ENCODE data around the gene CAMTA1.

GRCh38 chr1:6882414-6882813, 97.2 kb downstream of the CAMTA1 start:
- TF ChIP-seq CTCF (optimal IDR thresholded peaks at IDR 0.05 in 1 of 3, IDR thresholded peaks at IDR 0.05 in 1 of 3, conservative IDR thresholded peaks at IDR 0.05 in 1 of 3; ENCODE audit: extremely low read depth in 1 of 3, insufficient read depth in 2 of 3, low read length in 3 of 3) (no peak), EZH2 (IDR thresholded peaks at IDR 0.05; ENCODE audit: low read length) (no peak)

Measured in keratinocyte (primary cell).